Esophagus muscularis mucosa (tissue), 4 donors: ENCODE measurements around the gene PARVB. TPM values are rescaled to one million over a fixed set of nuclear protein-coding genes. Genes with fewer than 3 reads are reported as not detected.

Experiments
- DNase-seq: peaks from one replicate; pipeline ENCODE4 v3.0.0-alpha.2; 2017; ENCODE audit errors: extremely low spot score
- H3K27ac ChIP-seq, 4 donors: fragments of 200-600 bp; sonication (generic); replicated peaks in 1 of 4; 1 replicate in 3 of 4; 2 replicates in 1 of 4; pipeline ENCODE4 v1.5.1; 2016 to 2019; ENCODE audit warnings: mild to moderate bottlenecking in 1 of 4
- H3K27me3 ChIP-seq, 4 donors: fragments of 200-600 bp; sonication (generic); one replicate each; pipeline versions ENCODE4 v1.5.1 to v1.6.0; 2016 to 2019
- H3K36me3 ChIP-seq, 4 donors: fragments of 200-600 bp; sonication (generic); one replicate each; pipeline ENCODE4 v1.5.1; 2016 to 2019
- H3K4me1 ChIP-seq, 4 donors: fragments of 200-600 bp; sonication (generic); one replicate each; pipeline ENCODE4 v1.5.1; 2016 to 2019
- H3K4me3 ChIP-seq, 4 donors: fragments of 200-600 bp; sonication (generic); 1 replicate in 2 of 4; 2 replicates in 2 of 4; pipeline ENCODE4 v1.5.1; 2016 to 2019; ENCODE audit warnings: mild to moderate bottlenecking in 4 of 4, moderate library complexity in 1 of 4
- H3K9me3 ChIP-seq, 4 donors: fragments of 200-600 bp; sonication (generic); 1 replicate in 3 of 4; 2 replicates in 1 of 4; pipeline ENCODE4 v1.5.1; 2016 to 2019
- EP300 ChIP-seq: sonication (generic); formaldehyde crosslinking; IDR thresholded peaks from one replicate; pipeline ENCODE4 v1.6.1; 2017; ENCODE audit warnings: antibody characterized with exemption
- POLR2A ChIP-seq: fragments of 450-650 bp; IDR thresholded peaks from one replicate; pipeline ENCODE4 v1.6.1; 2017; ENCODE audit warnings: antibody characterized with exemption, moderate library complexity, mild to moderate bottlenecking, low read depth
- POLR2AphosphoS5 ChIP-seq, 2 donors: sonication (generic); formaldehyde crosslinking; IDR thresholded peaks; one replicate each; pipeline ENCODE4 v1.6.1; 2017; ENCODE audit warnings: antibody characterized with exemption in 2 of 2
- WGBS: methylation state at CpG from one replicate; pipeline ENCODE4 v1.1.5; 2018; 5-methylcytosine and 5-hydroxymethylcytosine counted together
- intact Hi-C: fragments of 100-400 bp; cut with DNase I; formaldehyde crosslinking; loops from one replicate; pipeline ENCODE4 v1.15.1; 2023
- total RNA-seq, 4 donors: library from RNA; depleted of rRNA; stranded (reverse); fragments of >200 nt; gene quantifications; one replicate each; pipeline versions ENCODE4 v1.1.0 to v1.2.1, GENCODE V29; 2016
- TF ChIP-seq, protein P1 (sequence below), 3 experiments: fragments of 200-600 bp in 2 of 3; fragments of 450-650 bp in 1 of 3; sonication (generic) in 2 of 3; IDR thresholded peaks; one replicate each; pipeline ENCODE4 v1.5.1; 2017 to 2019; ENCODE audit warnings: antibody characterized with exemption in 3 of 3, mild to moderate bottlenecking in 2 of 3, moderate library complexity in 1 of 3

The PARVB gene
- total RNA-seq, 4 donors from 2014 or later = 22.0 to 107 (median 45.5) TPM

DNA sequence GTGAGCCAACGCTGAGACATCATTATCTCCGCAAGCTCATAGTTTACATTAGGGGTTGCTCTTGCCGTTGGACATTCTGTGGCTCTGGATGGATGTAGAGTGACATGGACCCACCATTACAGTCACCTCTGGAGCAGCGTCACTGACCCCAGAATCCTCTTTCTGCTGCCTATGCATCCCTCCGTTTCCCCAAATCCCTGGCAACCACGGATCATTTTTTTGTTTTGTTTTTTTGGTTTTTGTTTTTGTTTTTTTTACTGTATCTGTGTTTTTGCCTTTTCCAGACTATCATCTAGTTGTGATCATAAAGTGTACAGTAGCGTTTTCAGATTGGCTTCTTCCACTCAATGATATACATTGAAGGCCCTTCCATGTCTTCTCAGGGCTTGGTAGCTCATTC lies 4.0 kb downstream of the PARVB start:
- no peak for DNase-seq
- Histone ChIP-seq H3K27me3 (no peaks in the 10 kb centered on the region), H3K4me3 (no peak overlapping the region), H3K4me1 (peaks cover 55 to 82% (median 61%) of the 10 kb centered on the region in 4 donors), H3K27ac (peak overlapping the region in 2 of 4 donors; percentile 80 to 89), H3K36me3 (no peaks in the 10 kb centered on the region), H3K9me3 (no peaks in the 10 kb centered on the region)
- intact Hi-C loops = no loop called here
- WGBS = 77% methylated on average over 7 of the region's 7 CpGs
- TF ChIP-seq POLR2AphosphoS5 (IDR thresholded peaks at IDR 0.05) (no peak), POLR2A (no peak), EP300 (no peak)
- TF ChIP-seq, protein P1, sequence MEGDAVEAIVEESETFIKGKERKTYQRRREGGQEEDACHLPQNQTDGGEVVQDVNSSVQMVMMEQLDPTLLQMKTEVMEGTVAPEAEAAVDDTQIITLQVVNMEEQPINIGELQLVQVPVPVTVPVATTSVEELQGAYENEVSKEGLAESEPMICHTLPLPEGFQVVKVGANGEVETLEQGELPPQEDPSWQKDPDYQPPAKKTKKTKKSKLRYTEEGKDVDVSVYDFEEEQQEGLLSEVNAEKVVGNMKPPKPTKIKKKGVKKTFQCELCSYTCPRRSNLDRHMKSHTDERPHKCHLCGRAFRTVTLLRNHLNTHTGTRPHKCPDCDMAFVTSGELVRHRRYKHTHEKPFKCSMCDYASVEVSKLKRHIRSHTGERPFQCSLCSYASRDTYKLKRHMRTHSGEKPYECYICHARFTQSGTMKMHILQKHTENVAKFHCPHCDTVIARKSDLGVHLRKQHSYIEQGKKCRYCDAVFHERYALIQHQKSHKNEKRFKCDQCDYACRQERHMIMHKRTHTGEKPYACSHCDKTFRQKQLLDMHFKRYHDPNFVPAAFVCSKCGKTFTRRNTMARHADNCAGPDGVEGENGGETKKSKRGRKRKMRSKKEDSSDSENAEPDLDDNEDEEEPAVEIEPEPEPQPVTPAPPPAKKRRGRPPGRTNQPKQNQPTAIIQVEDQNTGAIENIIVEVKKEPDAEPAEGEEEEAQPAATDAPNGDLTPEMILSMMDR (IDR thresholded peaks at IDR 0.05) = no peak

DNA sequence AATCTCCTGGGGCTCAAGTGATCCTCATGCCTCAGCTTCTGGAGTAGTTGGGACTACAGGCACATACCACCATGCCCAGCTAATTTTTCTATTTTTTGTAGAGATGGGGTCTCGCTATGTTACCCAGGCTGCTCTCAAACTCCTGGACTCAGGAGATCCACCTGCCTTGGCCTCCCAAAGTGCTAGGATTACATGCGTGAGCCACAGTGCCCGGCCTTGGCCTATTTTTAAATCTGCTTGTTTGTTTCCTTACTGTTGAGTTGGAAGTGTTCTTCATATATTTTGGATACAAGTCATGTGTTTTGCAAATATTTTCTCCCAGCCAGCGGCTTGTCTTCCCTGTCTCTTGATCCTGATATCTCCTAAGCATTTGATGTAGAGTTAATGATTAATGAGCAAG lies 5.0 kb downstream of the PARVB start:
- no peaks in the 10 kb centered on the region for H3K27me3 ChIP-seq
- TF ChIP-seq POLR2AphosphoS5 (IDR thresholded peaks at IDR 0.05) (no peak), EP300 (no peak), POLR2A (no peak)
- TF ChIP-seq, protein P1 (IDR thresholded peaks at IDR 0.05) = no peak
- H3K4me1 ChIP-seq = peaks cover 51 to 73% (median 56%) of the 10 kb centered on the region in 4 donors
- peak overlapping the region in 3 of 4 donors; percentile 38 to 89 (median 59) for H3K27ac ChIP-seq
- 86% methylated on average over 4 of the region's 4 CpGs for WGBS
- H3K9me3 ChIP-seq = no peaks in the 10 kb centered on the region
- intact Hi-C loops = no loop called here
- H3K4me3 ChIP-seq = no peak overlapping the region
- no peak for DNase-seq
- no peaks in the 10 kb centered on the region for H3K36me3 ChIP-seq

DNA sequence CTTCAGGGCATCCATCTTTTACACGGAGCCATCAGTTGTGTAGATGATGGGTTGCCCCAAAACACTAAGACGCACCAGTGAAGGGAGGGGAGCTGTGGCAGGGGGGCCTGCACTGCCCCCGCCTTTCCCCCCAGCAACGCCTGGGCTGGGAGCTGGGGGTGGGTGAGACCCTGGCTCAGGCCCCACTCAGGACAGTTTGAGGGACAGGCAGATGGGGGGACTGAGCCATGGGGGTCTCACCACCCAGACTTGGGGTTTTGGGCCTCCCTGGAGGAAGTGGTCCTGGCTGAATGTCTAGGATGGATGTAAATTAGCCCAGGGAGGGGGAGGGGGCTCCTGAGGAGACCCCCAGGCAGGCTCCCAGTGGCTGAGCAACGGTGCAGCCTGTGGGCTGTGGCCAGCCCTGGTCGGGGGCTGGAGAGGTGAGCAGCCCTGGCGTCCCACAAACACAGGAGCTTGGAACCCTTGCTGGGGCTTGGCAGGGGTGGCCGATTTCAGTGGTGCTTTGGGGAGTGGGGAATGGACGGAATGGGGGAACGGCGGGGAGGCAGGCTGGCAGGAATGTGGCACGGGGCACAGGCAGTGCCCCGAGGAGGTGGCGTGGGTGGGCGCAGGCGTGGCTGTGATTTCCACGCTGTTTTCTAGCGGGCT lies 6.1 kb downstream of the PARVB start:
- intact Hi-C loops = no loop called here
- Histone ChIP-seq H3K27ac (peak overlapping the region; percentile 47 to 59 (median 54)), H3K9me3 (no peaks in the 10 kb centered on the region), H3K27me3 (no peaks in the 10 kb centered on the region), H3K4me1 (peaks cover 41 to 66% (median 50%) of the 10 kb centered on the region in 4 donors), H3K4me3 (no peak overlapping the region), H3K36me3 (no peaks in the 10 kb centered on the region)
- DNase-seq = no peak
- WGBS = 95% methylated on average over 18 of the region's 18 CpGs
- no peak for TF ChIP-seq EP300
- TF ChIP-seq POLR2A = no peak
- TF ChIP-seq POLR2AphosphoS5 (IDR thresholded peaks at IDR 0.05) = no peak
- TF ChIP-seq, protein P1 (IDR thresholded peaks at IDR 0.05) = no peak

DNA sequence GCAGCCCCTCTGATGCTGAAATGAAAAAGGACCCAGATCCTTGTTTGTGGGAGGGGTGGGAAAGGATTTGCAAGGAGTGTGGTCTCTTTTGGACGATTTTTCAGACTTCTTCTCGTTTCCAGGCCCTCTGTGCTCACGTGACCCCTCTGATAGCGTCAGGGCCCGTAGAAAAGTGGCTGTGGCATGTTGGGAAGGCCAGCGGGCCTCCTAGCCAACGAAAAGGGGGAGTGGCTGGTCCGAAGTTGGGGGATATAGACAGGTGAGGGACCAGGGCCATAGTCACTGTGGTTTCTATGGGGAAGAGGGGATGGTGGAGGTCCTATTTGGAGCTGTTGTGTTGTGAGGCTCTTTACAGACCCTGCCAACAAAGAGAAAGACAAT lies 6.6 kb downstream of the PARVB start:
- Histone ChIP-seq H3K4me1 (peaks cover 36 to 61% (median 48%) of the 10 kb centered on the region in 4 donors), H3K27ac (peak overlapping the region; percentile 34 to 59 (median 52)), H3K4me3 (no peak overlapping the region), H3K36me3 (no peaks in the 10 kb centered on the region), H3K27me3 (no peaks in the 10 kb centered on the region), H3K9me3 (no peaks in the 10 kb centered on the region)
- DNase-seq = no peak
- TF ChIP-seq POLR2AphosphoS5 (IDR thresholded peaks at IDR 0.05) (no peak), EP300 (no peak)
- intact Hi-C loops = no loop called here
- 71% methylated on average over 8 of the region's 8 CpGs for WGBS

DNA sequence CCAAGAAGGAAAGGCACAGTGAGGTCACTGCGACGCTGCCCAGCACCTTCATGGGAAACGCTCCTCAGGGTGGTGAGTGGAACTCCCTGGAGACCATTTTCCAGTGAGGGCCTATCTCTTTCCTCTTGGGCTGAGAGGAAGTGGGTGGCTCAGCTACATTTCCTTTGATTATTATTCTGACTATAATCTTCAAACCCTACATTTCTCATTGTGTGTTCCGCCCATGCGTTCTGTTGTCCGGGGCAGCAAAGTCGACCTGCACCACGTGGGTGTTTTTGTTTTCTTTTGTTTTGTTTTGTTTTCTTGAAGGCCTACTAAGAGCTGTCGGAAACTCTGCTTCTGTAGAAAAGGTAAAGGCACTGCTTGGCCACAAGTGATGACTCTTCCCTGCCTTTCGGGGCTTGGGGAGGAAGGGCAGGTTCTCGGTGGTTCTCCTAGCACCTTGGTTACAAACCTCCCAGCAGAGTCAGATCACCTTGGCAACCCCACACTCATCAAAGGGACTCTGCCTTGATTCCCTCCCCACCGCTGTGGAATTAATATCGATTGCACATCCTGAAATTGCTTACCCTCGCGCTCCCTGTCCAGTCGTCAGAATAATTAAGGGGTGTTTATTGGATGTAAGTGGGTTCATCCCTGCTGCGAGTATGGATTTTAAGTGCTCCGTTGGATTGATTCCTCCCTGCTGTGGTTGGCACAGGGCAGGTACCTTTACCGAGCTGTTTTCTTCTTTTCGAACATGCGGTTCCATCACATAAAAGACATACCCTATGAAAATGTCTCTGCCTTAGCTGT lies 7.3 kb downstream of the PARVB start:
- no peak overlapping the region for H3K4me3 ChIP-seq

More for the DNA sequence above, 7.3 kb downstream of the PARVB start:
- Histone ChIP-seq H3K4me1 (peaks cover 30 to 55% (median 43%) of the 10 kb centered on the region in 4 donors), H3K27ac (peak overlapping the region; percentile 34 to 59 (median 52)), H3K36me3 (no peaks in the 10 kb centered on the region), H3K9me3 (no peaks in the 10 kb centered on the region), H3K27me3 (no peaks in the 10 kb centered on the region)
- TF ChIP-seq POLR2AphosphoS5 (IDR thresholded peaks at IDR 0.05) (no peak), EP300 (no peak), POLR2A (no peak)
- TF ChIP-seq, protein P1 (IDR thresholded peaks at IDR 0.05) = no peak
- DNase-seq = no peak
- WGBS = 81% methylated on average over 20 of the region's 21 CpGs
- intact Hi-C loops = no loop called here
